ENCODE results near the gene PEBP1.

PEBP1 gene

DNA sequence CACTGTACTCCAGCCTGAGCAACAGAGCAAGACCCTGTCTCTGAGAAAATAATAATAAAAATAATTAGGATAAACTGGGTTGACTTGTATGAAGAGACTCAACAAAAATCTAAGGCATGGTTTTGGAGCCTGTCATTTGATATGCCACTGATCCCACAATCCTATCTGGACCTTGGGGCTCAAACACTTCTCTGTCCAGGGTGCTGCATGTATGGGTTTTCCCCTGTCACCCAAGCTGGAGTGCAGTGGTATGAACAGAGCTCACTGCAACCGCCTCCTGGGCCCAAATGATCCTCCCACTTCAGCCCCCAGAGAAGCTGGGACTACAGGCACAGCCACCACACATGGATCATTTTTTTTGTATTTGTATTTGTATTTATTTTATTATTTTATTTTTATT is 26.8 kb upstream of the PEBP1 start:
- Histone ChIP-seq H2BK15ac (ENCODE audit: low read depth, poor library complexity, severe bottlenecking) (no peak overlapping the region), H3K4me2 (ENCODE audit: low read length, poor library complexity, severe bottlenecking) (no peak overlapping the region), H2AK5ac (ENCODE audit: low read length, severe bottlenecking) (no peak overlapping the region), H3K9ac (ENCODE audit: low read length) (no peak overlapping the region), H3K4me3 (ENCODE audit: insufficient read depth in 1 of 2, low read depth in 1 of 2, low read length in 2 of 2) (no peak overlapping the region), H3K36me3 (ENCODE audit: control insufficient read depth in 1 of 2, insufficient read depth in 2 of 2, low read depth in 1 of 2, low read length in 2 of 2) (no peaks in the 10 kb centered on the region), H3K23ac (ENCODE audit: low read length in 2 of 2) (no peak overlapping the region), H2BK12ac (ENCODE audit: low read length in 2 of 2) (no peak overlapping the region), H3K27ac (ENCODE audit: low read length, poor library complexity, severe bottlenecking) (no peak overlapping the region), H2BK120ac (ENCODE audit: low read depth, low read length) (no peak overlapping the region), H2BK5ac (ENCODE audit: low read depth, low read length, poor library complexity, severe bottlenecking) (no peak overlapping the region), H3K9me3 (ENCODE audit: control insufficient read depth, low read length) (no peaks in the 10 kb centered on the region), H3K14ac (ENCODE audit: low read length in 2 of 2) (no peak overlapping the region), H3K79me1 (replicated peaks; ENCODE audit: low read length, poor library complexity, severe bottlenecking) (no peaks in the 10 kb centered on the region), H3K27me3 (ENCODE audit: control insufficient read depth in 1 of 2, insufficient read depth in 1 of 2, low read length in 2 of 2) (no peaks in the 10 kb centered on the region), H3K4me1 (ENCODE audit: control insufficient read depth, insufficient read depth, low read depth, low read length) (peaks cover 5% of the 10 kb centered on the region), H4K91ac (ENCODE audit: low read length) (no peak overlapping the region), H4K8ac (ENCODE audit: low read length) (no peak overlapping the region), H3K4ac (ENCODE audit: low read depth in 1 of 2, low read length in 2 of 2) (no peak overlapping the region), H3K18ac (ENCODE audit: low read depth in 1 of 2, low read length in 2 of 2) (no peak overlapping the region), H2AFZ (ENCODE audit: low read depth, low read length) (no peak overlapping the region)
- DNase-seq, result no peak
- 83% methylated on average over 1 of the region's 1 CpG for WGBS

DNA sequence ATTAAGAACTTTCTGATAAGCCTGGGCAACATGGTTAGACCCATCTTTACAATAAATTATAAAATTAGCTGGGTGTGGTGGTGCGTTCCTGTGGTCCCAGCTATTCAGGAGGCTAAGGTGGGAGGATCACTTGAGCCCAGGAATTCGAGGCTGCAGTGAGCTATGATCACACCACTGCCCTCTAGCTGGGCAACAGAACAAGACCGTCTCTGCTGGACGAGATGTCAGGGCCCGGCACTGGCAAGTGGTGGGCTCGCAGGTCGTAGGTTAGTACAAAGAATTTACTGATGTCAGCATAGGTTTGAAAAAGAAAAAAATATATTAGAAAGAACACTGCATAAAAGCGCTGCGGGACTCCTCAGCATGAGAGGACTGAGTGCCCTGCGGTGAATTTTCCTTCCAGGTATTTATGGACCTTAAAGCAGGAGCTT is 16.5 kb upstream of the PEBP1 start:
- no peak overlapping the region for H2AK5ac ChIP-seq (ENCODE audit: low read length, severe bottlenecking)
- H4K91ac ChIP-seq (ENCODE audit: low read length), result no peak overlapping the region
- H2BK15ac ChIP-seq (ENCODE audit: low read depth, poor library complexity, severe bottlenecking), result no peak overlapping the region
- H3K4me2 ChIP-seq (ENCODE audit: low read length, poor library complexity, severe bottlenecking), result no peak overlapping the region
- H2BK120ac ChIP-seq (ENCODE audit: low read depth, low read length), result no peak overlapping the region
- H3K4me1 ChIP-seq (ENCODE audit: control insufficient read depth, insufficient read depth, low read depth, low read length), result no peaks in the 10 kb centered on the region
- H2AFZ ChIP-seq (ENCODE audit: low read depth, low read length), result no peak overlapping the region
- H3K9me3 ChIP-seq (ENCODE audit: control insufficient read depth, low read length), result peaks cover 7% of the 10 kb centered on the region
- H2BK12ac ChIP-seq (ENCODE audit: low read length in 2 of 2), result no peak overlapping the region
- no peak overlapping the region for H2BK5ac ChIP-seq (ENCODE audit: low read depth, low read length, poor library complexity, severe bottlenecking)
- H3K18ac ChIP-seq (ENCODE audit: low read depth in 1 of 2, low read length in 2 of 2), result no peak overlapping the region
- no peak overlapping the region for H3K23ac ChIP-seq (ENCODE audit: low read length in 2 of 2)
- H3K36me3 ChIP-seq (ENCODE audit: control insufficient read depth in 1 of 2, insufficient read depth in 2 of 2, low read depth in 1 of 2, low read length in 2 of 2), result peaks cover 0 to 4% of the 10 kb centered on the region in 2 experiments
- no peak overlapping the region for H3K27ac ChIP-seq (ENCODE audit: low read length, poor library complexity, severe bottlenecking)
- 74% methylated on average over 10 of the region's 10 CpGs for WGBS
- H3K9ac ChIP-seq (ENCODE audit: low read length), result no peak overlapping the region
- H3K79me1 ChIP-seq (replicated peaks; ENCODE audit: low read length, poor library complexity, severe bottlenecking), result no peaks in the 10 kb centered on the region
- H3K4me3 ChIP-seq (ENCODE audit: insufficient read depth in 1 of 2, low read depth in 1 of 2, low read length in 2 of 2), result no peak overlapping the region
- H3K4ac ChIP-seq (ENCODE audit: low read depth in 1 of 2, low read length in 2 of 2), result no peak overlapping the region
- no peak for DNase-seq
- H4K8ac ChIP-seq (ENCODE audit: low read length), result no peak overlapping the region
- no peaks in the 10 kb centered on the region for H3K27me3 ChIP-seq (ENCODE audit: control insufficient read depth in 1 of 2, insufficient read depth in 1 of 2, low read length in 2 of 2)
- no peak overlapping the region for H3K14ac ChIP-seq (ENCODE audit: low read length in 2 of 2)

DNA sequence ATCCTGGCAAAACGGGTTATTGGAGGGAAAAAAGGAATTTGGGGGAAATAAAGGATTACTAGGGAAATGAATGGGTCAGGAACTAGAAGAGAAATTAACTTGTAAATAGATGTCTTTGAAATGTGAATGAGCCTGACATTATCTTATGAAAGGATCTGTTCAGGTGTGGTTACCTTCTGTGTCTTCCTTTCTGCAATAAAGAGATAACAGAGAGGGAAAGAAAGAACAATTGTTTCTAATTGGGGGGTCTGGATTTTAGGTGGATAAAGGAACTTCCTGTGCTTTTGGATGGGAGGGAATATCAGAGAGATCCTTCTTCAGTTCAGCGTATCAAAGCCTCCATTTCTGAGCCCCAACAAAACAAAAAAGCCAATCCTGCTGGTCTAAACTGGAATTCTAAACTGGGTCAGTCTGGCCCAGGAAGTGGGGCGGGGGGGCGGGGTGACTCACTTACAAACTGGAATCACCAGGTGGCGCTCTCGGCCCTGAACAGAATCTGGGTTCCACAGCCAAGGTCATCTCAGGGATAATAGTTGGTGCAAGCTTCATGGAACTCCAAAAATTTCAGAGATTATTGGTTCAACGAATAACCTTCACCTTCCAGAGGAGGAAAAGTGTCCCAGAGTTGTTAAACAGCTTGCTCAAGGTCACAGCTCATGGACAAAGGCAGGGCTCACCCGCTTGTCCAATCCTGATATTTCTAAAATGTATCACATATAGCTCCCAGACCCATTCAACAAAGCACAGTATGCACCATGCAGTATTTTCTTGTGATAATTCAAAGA is 15.2 kb upstream of the PEBP1 start:
- Histone ChIP-seq H3K27ac (ENCODE audit: low read length, poor library complexity, severe bottlenecking) (no peak overlapping the region), H4K8ac (ENCODE audit: low read length) (no peak overlapping the region), H2AK5ac (ENCODE audit: low read length, severe bottlenecking) (no peak overlapping the region)

DNA sequence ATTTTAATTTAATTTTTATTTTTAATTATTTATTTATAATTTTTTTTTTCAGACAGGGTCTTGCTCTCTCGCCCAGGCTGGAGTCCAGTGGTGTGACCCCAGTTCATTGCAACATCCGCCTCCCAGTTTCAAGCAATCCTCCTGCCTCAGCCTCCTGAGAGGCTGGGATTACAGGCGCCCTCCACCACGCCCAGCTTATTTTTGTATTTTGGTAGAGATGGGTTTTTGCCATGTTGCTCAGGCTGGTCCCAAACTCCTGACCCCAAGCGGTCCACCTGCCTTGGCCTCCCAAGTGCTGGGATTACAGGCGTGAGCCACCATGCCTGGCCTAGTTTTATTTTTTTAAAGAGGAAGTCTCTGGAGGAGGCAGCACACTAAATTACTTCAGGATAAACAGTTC is 13.7 kb upstream of the PEBP1 start:
- H3K79me1 ChIP-seq (replicated peaks; ENCODE audit: low read length, poor library complexity, severe bottlenecking), result no peaks in the 10 kb centered on the region
- no peak overlapping the region for H2BK5ac ChIP-seq (ENCODE audit: low read depth, low read length, poor library complexity, severe bottlenecking)
- no peak overlapping the region for H3K18ac ChIP-seq (ENCODE audit: low read depth in 1 of 2, low read length in 2 of 2)
- no peak overlapping the region for H3K23ac ChIP-seq (ENCODE audit: low read length in 2 of 2)
- H2BK15ac ChIP-seq (ENCODE audit: low read depth, poor library complexity, severe bottlenecking), result no peak overlapping the region
- H3K4me3 ChIP-seq (ENCODE audit: insufficient read depth in 1 of 2, low read depth in 1 of 2, low read length in 2 of 2), result no peak overlapping the region
- no peak overlapping the region for H3K27ac ChIP-seq (ENCODE audit: low read length, poor library complexity, severe bottlenecking)
- no peak overlapping the region for H4K8ac ChIP-seq (ENCODE audit: low read length)
- peaks cover 0 to 5% of the 10 kb centered on the region in 2 experiments for H3K36me3 ChIP-seq (ENCODE audit: control insufficient read depth in 1 of 2, insufficient read depth in 2 of 2, low read depth in 1 of 2, low read length in 2 of 2)
- no peak overlapping the region for H3K14ac ChIP-seq (ENCODE audit: low read length in 2 of 2)
- no peak for DNase-seq
- no peak overlapping the region for H3K4ac ChIP-seq (ENCODE audit: low read depth in 1 of 2, low read length in 2 of 2)
- H2AFZ ChIP-seq (ENCODE audit: low read depth, low read length), result no peak overlapping the region
- H3K9ac ChIP-seq (ENCODE audit: low read length), result no peak overlapping the region
- no peaks in the 10 kb centered on the region for H3K4me1 ChIP-seq (ENCODE audit: control insufficient read depth, insufficient read depth, low read depth, low read length)
- 98% methylated on average over 6 of the region's 6 CpGs for WGBS
- H3K27me3 ChIP-seq (ENCODE audit: control insufficient read depth in 1 of 2, insufficient read depth in 1 of 2, low read length in 2 of 2), result no peaks in the 10 kb centered on the region
- H2BK12ac ChIP-seq (ENCODE audit: low read length in 2 of 2), result no peak overlapping the region
- no peaks in the 10 kb centered on the region for H3K9me3 ChIP-seq (ENCODE audit: control insufficient read depth, low read length)
- no peak overlapping the region for H2BK120ac ChIP-seq (ENCODE audit: low read depth, low read length)
- H3K4me2 ChIP-seq (ENCODE audit: low read length, poor library complexity, severe bottlenecking), result no peak overlapping the region
- no peak overlapping the region for H4K91ac ChIP-seq (ENCODE audit: low read length)
- H2AK5ac ChIP-seq (ENCODE audit: low read length, severe bottlenecking), result no peak overlapping the region

More for the DNA sequence above, 15.2 kb upstream of the PEBP1 start:
- Histone ChIP-seq H2BK12ac (ENCODE audit: low read length in 2 of 2) (no peak overlapping the region), H3K27me3 (ENCODE audit: control insufficient read depth in 1 of 2, insufficient read depth in 1 of 2, low read length in 2 of 2) (no peaks in the 10 kb centered on the region), H3K4me1 (ENCODE audit: control insufficient read depth, insufficient read depth, low read depth, low read length) (no peaks in the 10 kb centered on the region), H3K18ac (ENCODE audit: low read depth in 1 of 2, low read length in 2 of 2) (no peak overlapping the region), H3K79me1 (replicated peaks; ENCODE audit: low read length, poor library complexity, severe bottlenecking) (no peaks in the 10 kb centered on the region), H3K9me3 (ENCODE audit: control insufficient read depth, low read length) (no peaks in the 10 kb centered on the region), H3K4me2 (ENCODE audit: low read length, poor library complexity, severe bottlenecking) (no peak overlapping the region), H3K4me3 (ENCODE audit: insufficient read depth in 1 of 2, low read depth in 1 of 2, low read length in 2 of 2) (no peak overlapping the region), H2BK5ac (ENCODE audit: low read depth, low read length, poor library complexity, severe bottlenecking) (no peak overlapping the region), H3K4ac (ENCODE audit: low read depth in 1 of 2, low read length in 2 of 2) (no peak overlapping the region), H2BK15ac (ENCODE audit: low read depth, poor library complexity, severe bottlenecking) (no peak overlapping the region), H2AFZ (ENCODE audit: low read depth, low read length) (no peak overlapping the region), H3K14ac (ENCODE audit: low read length in 2 of 2) (no peak overlapping the region), H3K9ac (ENCODE audit: low read length) (peak overlapping the region; percentile 88), H3K23ac (ENCODE audit: low read length in 2 of 2) (no peak overlapping the region), H3K36me3 (ENCODE audit: control insufficient read depth in 1 of 2, insufficient read depth in 2 of 2, low read depth in 1 of 2, low read length in 2 of 2) (peaks cover 0 to 2% of the 10 kb centered on the region in 2 experiments), H2BK120ac (ENCODE audit: low read depth, low read length) (peak overlapping the region; percentile 34), H4K91ac (ENCODE audit: low read length) (no peak overlapping the region)
- peak; percentile 71 for DNase-seq
- 11% methylated on average over 7 of the region's 8 CpGs for WGBS

Data from mesenchymal stem cell (in vitro differentiated cells and primary cell).